ENCODE measurements around the gene GNAS-AS1.

DNA sequence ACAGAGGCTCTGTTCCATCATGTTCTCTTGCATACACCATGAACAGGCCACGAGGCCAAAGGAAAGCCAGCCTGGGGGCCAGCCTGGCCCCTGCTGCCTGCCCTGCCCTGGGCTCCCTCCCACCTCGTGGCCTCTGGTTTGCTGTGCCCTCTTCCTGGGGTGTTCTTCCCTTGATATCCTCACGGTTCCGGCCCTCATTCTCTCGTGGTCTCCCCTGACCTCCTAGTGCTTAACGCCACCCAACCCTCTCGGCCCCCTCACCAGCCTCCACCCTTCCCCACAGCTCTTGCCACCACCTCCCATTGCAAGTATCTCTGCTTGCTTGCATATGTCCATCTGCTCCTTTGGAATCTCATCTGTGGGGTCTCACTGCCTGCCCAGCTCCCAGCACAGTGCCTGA, 73.0 kb downstream of the GNAS-AS1 start:
- TF ChIP-seq, protein P1, sequence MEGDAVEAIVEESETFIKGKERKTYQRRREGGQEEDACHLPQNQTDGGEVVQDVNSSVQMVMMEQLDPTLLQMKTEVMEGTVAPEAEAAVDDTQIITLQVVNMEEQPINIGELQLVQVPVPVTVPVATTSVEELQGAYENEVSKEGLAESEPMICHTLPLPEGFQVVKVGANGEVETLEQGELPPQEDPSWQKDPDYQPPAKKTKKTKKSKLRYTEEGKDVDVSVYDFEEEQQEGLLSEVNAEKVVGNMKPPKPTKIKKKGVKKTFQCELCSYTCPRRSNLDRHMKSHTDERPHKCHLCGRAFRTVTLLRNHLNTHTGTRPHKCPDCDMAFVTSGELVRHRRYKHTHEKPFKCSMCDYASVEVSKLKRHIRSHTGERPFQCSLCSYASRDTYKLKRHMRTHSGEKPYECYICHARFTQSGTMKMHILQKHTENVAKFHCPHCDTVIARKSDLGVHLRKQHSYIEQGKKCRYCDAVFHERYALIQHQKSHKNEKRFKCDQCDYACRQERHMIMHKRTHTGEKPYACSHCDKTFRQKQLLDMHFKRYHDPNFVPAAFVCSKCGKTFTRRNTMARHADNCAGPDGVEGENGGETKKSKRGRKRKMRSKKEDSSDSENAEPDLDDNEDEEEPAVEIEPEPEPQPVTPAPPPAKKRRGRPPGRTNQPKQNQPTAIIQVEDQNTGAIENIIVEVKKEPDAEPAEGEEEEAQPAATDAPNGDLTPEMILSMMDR (IDR thresholded peaks at IDR 0.05), result no peak
- TF ChIP-seq POLR2A (IDR thresholded peaks at IDR 0.05) (no peak), POLR2AphosphoS5 (IDR thresholded peaks at IDR 0.05) (no peak)
